ENCODE measurements around the gene PHLPP1. TPM values are rescaled to one million over a fixed set of nuclear protein-coding genes. Genes with fewer than 3 reads are reported as not detected.

Gene PHLPP1
- total RNA-seq, 1 donor from 2014 or later = 47.3 TPM

- no peak for DNase-seq (ENCODE audit: low spot score)
- peaks cover 24% of the 10 kb centered on the region for H3K4me1 Mint-ChIP-seq (ENCODE audit: unreplicated experiment)
- H3K27ac Mint-ChIP-seq (ENCODE audit: unreplicated experiment) = no peak overlapping the region
- TF ChIP-seq CTCF (IDR thresholded peaks at IDR 0.05; ENCODE audit: unreplicated experiment) = no peak
- H3K27me3 Mint-ChIP-seq (ENCODE audit: unreplicated experiment) = peaks cover 1% of the 10 kb centered on the region
- H3K9me3 Mint-ChIP-seq (ENCODE audit: unreplicated experiment) = no peaks in the 10 kb centered on the region
- H3K36me3 Mint-ChIP-seq (ENCODE audit: low read depth, unreplicated experiment) = no peaks in the 10 kb centered on the region
- H3K4me3 Mint-ChIP-seq (ENCODE audit: unreplicated experiment) = no peak overlapping the region
These were observed 50.9 kb downstream of the PHLPP1 start for GRCh38 chr18:62766266-62766665.

GRCh38 chr18:62767321-62767720 lies 52.0 kb downstream of the PHLPP1 start:
- Mint-ChIP-seq H3K9me3 (ENCODE audit: unreplicated experiment) (no peaks in the 10 kb centered on the region), H3K4me3 (ENCODE audit: unreplicated experiment) (no peak overlapping the region), H3K36me3 (ENCODE audit: low read depth, unreplicated experiment) (no peaks in the 10 kb centered on the region), H3K27ac (ENCODE audit: unreplicated experiment) (no peak overlapping the region), H3K27me3 (ENCODE audit: unreplicated experiment) (peaks cover 1% of the 10 kb centered on the region), H3K4me1 (ENCODE audit: unreplicated experiment) (peaks cover 24% of the 10 kb centered on the region)
- TF ChIP-seq CTCF (IDR thresholded peaks at IDR 0.05; ENCODE audit: unreplicated experiment) = no peak
- DNase-seq (ENCODE audit: low spot score) = no peak

GRCh38 chr18:62767836-62768557 lies 52.7 kb downstream of the PHLPP1 start:
- no peak for DNase-seq (ENCODE audit: low spot score)
- H3K27ac Mint-ChIP-seq (ENCODE audit: unreplicated experiment) = no peak overlapping the region
- TF ChIP-seq CTCF (IDR thresholded peaks at IDR 0.05; ENCODE audit: unreplicated experiment) = no peak
- peaks cover 1% of the 10 kb centered on the region for H3K27me3 Mint-ChIP-seq (ENCODE audit: unreplicated experiment)
- peaks cover 23% of the 10 kb centered on the region for H3K4me1 Mint-ChIP-seq (ENCODE audit: unreplicated experiment)
- H3K9me3 Mint-ChIP-seq (ENCODE audit: unreplicated experiment) = no peaks in the 10 kb centered on the region
- H3K4me3 Mint-ChIP-seq (ENCODE audit: unreplicated experiment) = no peak overlapping the region
- no peaks in the 10 kb centered on the region for H3K36me3 Mint-ChIP-seq (ENCODE audit: low read depth, unreplicated experiment)

DNA sequence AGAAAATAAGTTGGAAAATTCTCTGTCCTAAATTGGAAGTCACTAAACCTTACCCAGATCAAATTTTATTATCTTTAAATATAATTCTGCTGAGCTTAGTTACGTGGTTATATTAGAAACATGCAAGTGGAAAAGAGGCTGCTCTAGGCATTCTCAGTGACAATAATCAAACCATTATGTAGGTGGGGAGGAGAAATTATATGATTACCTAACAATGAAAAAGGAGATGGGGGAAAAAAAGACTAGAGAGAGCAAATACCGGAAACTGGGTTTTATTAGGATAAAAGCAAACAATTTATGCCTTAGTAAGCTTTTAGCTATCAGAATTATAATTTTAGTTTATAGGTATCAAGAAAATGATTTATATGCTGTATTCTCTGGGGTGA lies 53.2 kb downstream of the PHLPP1 start:
- Mint-ChIP-seq H3K36me3 (ENCODE audit: low read depth, unreplicated experiment) (peaks cover 1% of the 10 kb centered on the region), H3K4me1 (ENCODE audit: unreplicated experiment) (peaks cover 18% of the 10 kb centered on the region), H3K27me3 (ENCODE audit: unreplicated experiment) (peaks cover 1% of the 10 kb centered on the region), H3K27ac (ENCODE audit: unreplicated experiment) (no peak overlapping the region), H3K9me3 (ENCODE audit: unreplicated experiment) (no peaks in the 10 kb centered on the region), H3K4me3 (ENCODE audit: unreplicated experiment) (no peak overlapping the region)
- no peak for TF ChIP-seq CTCF (IDR thresholded peaks at IDR 0.05; ENCODE audit: unreplicated experiment)
- DNase-seq (ENCODE audit: low spot score) = no peak

DNA sequence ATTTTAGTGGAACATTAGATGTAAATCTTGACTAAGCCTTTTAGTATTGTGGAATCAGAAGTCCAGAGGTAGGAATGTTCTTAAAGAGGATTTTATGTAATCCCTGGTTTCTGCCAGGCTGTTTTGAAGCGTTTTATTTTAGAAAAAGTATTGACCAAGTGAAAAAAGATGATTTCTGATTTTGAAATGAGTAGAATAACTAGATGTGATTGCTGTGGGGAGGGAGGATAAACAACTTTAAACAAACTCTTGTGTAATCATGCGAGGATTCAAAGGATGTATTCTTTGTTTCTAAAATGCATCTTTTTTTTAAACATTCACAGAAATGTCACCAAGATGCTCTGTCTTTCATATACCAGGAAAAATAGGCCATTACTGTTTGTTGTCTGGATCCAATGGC lies 53.9 kb downstream of the PHLPP1 start:
- peaks cover 5% of the 10 kb centered on the region for H3K36me3 Mint-ChIP-seq (ENCODE audit: low read depth, unreplicated experiment)
- no peak overlapping the region for H3K27ac Mint-ChIP-seq (ENCODE audit: unreplicated experiment)
- H3K27me3 Mint-ChIP-seq (ENCODE audit: unreplicated experiment) = peaks cover under 1% of the 10 kb centered on the region
- H3K4me3 Mint-ChIP-seq (ENCODE audit: unreplicated experiment) = no peak overlapping the region
- H3K9me3 Mint-ChIP-seq (ENCODE audit: unreplicated experiment) = no peaks in the 10 kb centered on the region
- H3K4me1 Mint-ChIP-seq (ENCODE audit: unreplicated experiment) = peaks cover 17% of the 10 kb centered on the region
- no peak for DNase-seq (ENCODE audit: low spot score)
- TF ChIP-seq CTCF (IDR thresholded peaks at IDR 0.05; ENCODE audit: unreplicated experiment) = no peak

All from endothelial cell (in vitro differentiated cells).